Esophagus squamous epithelium (tissue), 4 donors: Measurements from ENCODE around the gene PHACTR4.

Source experiments
- POLR2A ChIP-seq, 4 donors: fragments of 450-650 bp; IDR thresholded peaks; one replicate each; pipeline ENCODE4 v1.6.1; 2017; ENCODE audit warnings: antibody characterized with exemption in 4 of 4, mild to moderate bottlenecking in 4 of 4, moderate library complexity in 3 of 4
- TF ChIP-seq, protein P1 (sequence below), 6 experiments: fragments of 450-650 bp in 4 of 6; fragments of 200-600 bp in 2 of 6; sonication (generic) in 2 of 6; IDR thresholded peaks; one replicate each; pipeline ENCODE4 v1.5.1; 2016 to 2019; ENCODE audit warnings: antibody characterized with exemption in 6 of 6, mild to moderate bottlenecking in 4 of 6, moderate library complexity in 4 of 6

DNA sequence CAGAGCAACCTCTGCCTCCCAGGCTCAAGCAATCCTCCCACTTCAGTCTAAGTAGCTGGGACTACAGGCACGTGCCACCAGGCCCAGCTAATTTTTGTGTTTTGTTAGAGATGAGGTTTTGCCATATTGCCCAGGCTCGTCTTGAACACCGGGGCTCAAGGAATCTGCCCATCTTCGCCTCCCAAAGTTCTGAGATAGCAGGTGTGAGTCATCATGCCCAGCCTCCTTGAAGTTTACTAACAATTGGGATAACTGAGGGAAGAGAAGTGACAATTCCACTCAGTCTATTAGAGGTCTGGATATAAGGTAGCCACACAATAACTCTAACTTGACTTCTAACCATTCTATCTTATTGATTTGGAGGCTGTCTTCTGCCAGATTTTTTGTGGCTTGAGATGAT, 130.0 kb downstream of the PHACTR4 start:
- TF ChIP-seq POLR2A (IDR thresholded peaks at IDR 0.05): no peak
- TF ChIP-seq, protein P1, sequence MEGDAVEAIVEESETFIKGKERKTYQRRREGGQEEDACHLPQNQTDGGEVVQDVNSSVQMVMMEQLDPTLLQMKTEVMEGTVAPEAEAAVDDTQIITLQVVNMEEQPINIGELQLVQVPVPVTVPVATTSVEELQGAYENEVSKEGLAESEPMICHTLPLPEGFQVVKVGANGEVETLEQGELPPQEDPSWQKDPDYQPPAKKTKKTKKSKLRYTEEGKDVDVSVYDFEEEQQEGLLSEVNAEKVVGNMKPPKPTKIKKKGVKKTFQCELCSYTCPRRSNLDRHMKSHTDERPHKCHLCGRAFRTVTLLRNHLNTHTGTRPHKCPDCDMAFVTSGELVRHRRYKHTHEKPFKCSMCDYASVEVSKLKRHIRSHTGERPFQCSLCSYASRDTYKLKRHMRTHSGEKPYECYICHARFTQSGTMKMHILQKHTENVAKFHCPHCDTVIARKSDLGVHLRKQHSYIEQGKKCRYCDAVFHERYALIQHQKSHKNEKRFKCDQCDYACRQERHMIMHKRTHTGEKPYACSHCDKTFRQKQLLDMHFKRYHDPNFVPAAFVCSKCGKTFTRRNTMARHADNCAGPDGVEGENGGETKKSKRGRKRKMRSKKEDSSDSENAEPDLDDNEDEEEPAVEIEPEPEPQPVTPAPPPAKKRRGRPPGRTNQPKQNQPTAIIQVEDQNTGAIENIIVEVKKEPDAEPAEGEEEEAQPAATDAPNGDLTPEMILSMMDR (IDR thresholded peaks at IDR 0.05): no peak
